ENCODE measurements around the gene ACIN1. TPM values are rescaled to one million over a fixed set of nuclear protein-coding genes. Genes with fewer than 3 reads are reported as not detected.

Gene ACIN1
- total and polyA plus RNA-seq, 2 of the 13 experiments (the other 11 are each of a cell fraction or from before 2014, with no cell fraction given): 165 to 183 TPM

- TF ChIP-seq ZMYM4 (CRISPR knock-in tag; IDR thresholded peaks at IDR 0.05) (peak; percentile 93), ZNF30 (CRISPR knock-in tag; IDR thresholded peaks at IDR 0.05) (peak; percentile 98), MED8 (CRISPR knock-in tag; IDR thresholded peaks at IDR 0.05; ENCODE audit: insufficient replicate concordance) (peak; percentile 95), KMT2B (CRISPR knock-in tag; IDR thresholded peaks at IDR 0.05) (peak; percentile 92), NFYB (CRISPR knock-in tag; IDR thresholded peaks at IDR 0.05) (no peak), ZSCAN29 (CRISPR knock-in tag; conservative IDR thresholded peaks at IDR 0.05) (peak; percentile 96), ZNF644 (CRISPR knock-in tag; IDR thresholded peaks at IDR 0.05; ENCODE audit: low read depth) (no peak), USF2 (IDR thresholded peaks at IDR 0.05; ENCODE audit: low read depth, low read length) (no peak), USF2 (CRISPR knock-in tag; IDR thresholded peaks at IDR 0.05; ENCODE audit: borderline replicate concordance) (no peak), CCDC6 (CRISPR knock-in tag; IDR thresholded peaks at IDR 0.05) (0 out of 2 replicates have a peak, but pooled peaks have one; percentile 73), ZBTB39 (CRISPR knock-in tag; IDR thresholded peaks at IDR 0.05) (peak; percentile 99), SNAPC2 (CRISPR knock-in tag; IDR thresholded peaks at IDR 0.05) (peak; percentile 92), ZNF577 (CRISPR knock-in tag; IDR thresholded peaks at IDR 0.05; ENCODE audit: borderline replicate concordance, low read depth) (no peak), KIAA2018 (CRISPR knock-in tag; IDR thresholded peaks at IDR 0.05; ENCODE audit: borderline replicate concordance) (peak; percentile 88; the same call in 1 of the 2 replicates), GATAD1 (CRISPR knock-in tag; IDR thresholded peaks at IDR 0.05) (peak; percentile 83), ZNF616 (CRISPR knock-in tag; IDR thresholded peaks at IDR 0.05; ENCODE audit: low read depth) (no peak; the same call in none of the 2 replicates)
Observed at GRCh38 chr14:23094666-23095195, at the start of gene ACIN1 (continued).

Measured in HepG2 (cell line).